Hepatocyte (in vitro differentiated cells): ENCODE data around the gene ADAMTSL3. TPM values are rescaled to one million over a fixed set of nuclear protein-coding genes. Genes with fewer than 3 reads are reported as not detected.
"Not testable (repeated sequence)": the region's sequence is repeated elsewhere in the genome, so short reads cannot be mapped to it uniquely, and the experiment has no call there.

ENCODE experiments used
- DNase-seq: peaks from one replicate; pipeline ENCODE4 v3.0.0-alpha.2; 2016; ENCODE audit warnings: low spot score
- H2AFZ ChIP-seq: fragments of 200-600 bp; sonication (generic); 2 replicates; pipeline ENCODE4 v1.6.0; 2016; ENCODE audit warnings: antibody characterized with exemption, mild to moderate bottlenecking
- H3K27ac ChIP-seq: fragments of 200-600 bp; sonication (generic); 2 replicates; pipeline ENCODE4 v1.5.1; 2016; ENCODE audit warnings: mild to moderate bottlenecking
- H3K27me3 ChIP-seq: fragments of 200-600 bp; sonication (generic); 2 replicates; pipeline ENCODE4 v1.6.1; 2016
- H3K36me3 ChIP-seq: fragments of 200-600 bp; sonication (generic); replicated peaks from 2 replicates; pipeline ENCODE4 v1.5.1; 2016; ENCODE audit warnings: low read depth; ENCODE audit not compliant: insufficient read depth
- H3K4me1 ChIP-seq: fragments of 200-600 bp; sonication (generic); 2 replicates; pipeline ENCODE4 v1.5.1; 2016; ENCODE audit warnings: mild to moderate bottlenecking, moderate library complexity; ENCODE audit not compliant: insufficient read depth
- H3K4me2 ChIP-seq: fragments of 200-600 bp; sonication (generic); 2 replicates; pipeline ENCODE4 v1.6.0; 2016
- H3K4me3 ChIP-seq: fragments of 200-600 bp; sonication (generic); 2 replicates; pipeline ENCODE4 v1.5.1; 2016; ENCODE audit warnings: mild to moderate bottlenecking
- H3K79me2 ChIP-seq: fragments of 200-600 bp; sonication (generic); 2 replicates; pipeline ENCODE4 v1.6.0; 2017; ENCODE audit warnings: mild to moderate bottlenecking
- H3K9me2 ChIP-seq: fragments of 200-600 bp; sonication (generic); replicated peaks from 2 replicates; pipeline ENCODE4 v1.6.0; 2017; ENCODE audit warnings: mild to moderate bottlenecking; ENCODE audit not compliant: insufficient read depth
- H3K9me3 ChIP-seq: fragments of 200-600 bp; sonication (generic); 2 replicates; pipeline ENCODE4 v1.5.1; 2016; ENCODE audit warnings: low read depth, mild to moderate bottlenecking
- H4K20me1 ChIP-seq: fragments of 200-600 bp; sonication (generic); 2 replicates; pipeline ENCODE4 v1.6.0; 2016; ENCODE audit warnings: mild to moderate bottlenecking; ENCODE audit not compliant: insufficient read depth, poor library complexity, severe bottlenecking
- CTCF ChIP-seq: fragments of 200-600 bp; sonication (generic); IDR thresholded peaks from 2 replicates; pipeline ENCODE4 v1.5.1; 2016; ENCODE audit warnings: antibody characterized with exemption, mild to moderate bottlenecking; ENCODE audit not compliant: poor library complexity
- EZH2 ChIP-seq: fragments of 200-600 bp; sonication (generic); IDR thresholded peaks from 2 replicates; pipeline ENCODE4 v1.6.1; 2016; ENCODE audit warnings: antibody characterized with exemption, mild to moderate bottlenecking, borderline replicate concordance
- EZH2phosphoT487 ChIP-seq: fragments of 200-600 bp; sonication (generic); IDR thresholded peaks from one replicate; pipeline ENCODE4 v1.6.1; 2018; ENCODE audit warnings: antibody characterized with exemption, mild to moderate bottlenecking, low read depth, moderate library complexity; ENCODE audit not compliant: unreplicated experiment, severe bottlenecking
- WGBS: methylation state at CpG from one replicate; pipeline ENCODE4 v1.1.6; 2016; ENCODE audit warnings: low lambda C conversion rate; ENCODE audit errors: missing lambda C conversion rate; 5-methylcytosine and 5-hydroxymethylcytosine counted together
- polyA plus RNA-seq: library from polyadenylated mRNA; unstranded; fragments of >200 nt; fragmentation: Nextera tagmentation; extraction: Ambion mirVana; gene quantifications from 2 replicates; pipeline ENCODE4 v1.2.1, GENCODE V29; 2016
- total RNA-seq: library from RNA; depleted of rRNA; stranded (reverse); fragments of >200 nt; gene quantifications from 2 replicates; pipeline ENCODE4 v1.2.3, GENCODE V29; 2014

Gene ADAMTSL3
- total and polyA plus RNA-seq, 2 experiments from 2014 or later: 5.0 to 5.2 TPM

GRCh38 chr15:83699028-83699427, 45.1 kb downstream of the ADAMTSL3 start:
- H3K27me3 ChIP-seq: no peaks in the 10 kb centered on the region
- no peaks in the 10 kb centered on the region for H3K9me2 ChIP-seq
- no peak for TF ChIP-seq EZH2
- TF ChIP-seq CTCF: no peak
- no peak for TF ChIP-seq EZH2phosphoT487
- no peak overlapping the region for H3K4me3 ChIP-seq
- no peaks in the 10 kb centered on the region for H3K36me3 ChIP-seq
- H3K9me3 ChIP-seq: no peaks in the 10 kb centered on the region
- no peak overlapping the region for H3K4me2 ChIP-seq
- peaks cover 10% of the 10 kb centered on the region for H3K4me1 ChIP-seq
- 46% methylated on average over 2 of the region's 2 CpGs for WGBS
- no peaks in the 10 kb centered on the region for H3K79me2 ChIP-seq
- no peak for DNase-seq
- H2AFZ ChIP-seq: no peak overlapping the region
- no peaks in the 10 kb centered on the region for H4K20me1 ChIP-seq
- H3K27ac ChIP-seq: no peak overlapping the region

- no peak overlapping the region for H2AFZ ChIP-seq
- H3K4me2 ChIP-seq: no peak overlapping the region
- no peak for DNase-seq
- peaks cover 7% of the 10 kb centered on the region for H3K4me1 ChIP-seq
- no peaks in the 10 kb centered on the region for H3K9me2 ChIP-seq
- no peaks in the 10 kb centered on the region for H4K20me1 ChIP-seq
- TF ChIP-seq EZH2: no peak
- TF ChIP-seq EZH2phosphoT487: no peak
- no peak for TF ChIP-seq CTCF
- H3K9me3 ChIP-seq: no peaks in the 10 kb centered on the region
- no peaks in the 10 kb centered on the region for H3K36me3 ChIP-seq
- WGBS: 97% methylated on average over 3 of the region's 3 CpGs
- H3K4me3 ChIP-seq: no peak overlapping the region
- H3K79me2 ChIP-seq: no peaks in the 10 kb centered on the region
- no peaks in the 10 kb centered on the region for H3K27me3 ChIP-seq
- H3K27ac ChIP-seq: no peak overlapping the region
Measured at GRCh38 chr15:83700082-83700481, 46.2 kb downstream of the ADAMTSL3 start.

- not testable (repeated sequence) for H3K4me2 ChIP-seq, H4K20me1 ChIP-seq, H3K4me3 ChIP-seq, H3K27ac ChIP-seq, H3K36me3 ChIP-seq, H3K79me2 ChIP-seq, H2AFZ ChIP-seq, H3K27me3 ChIP-seq, H3K4me1 ChIP-seq, DNase-seq, H3K9me3 ChIP-seq, H3K9me2 ChIP-seq
- 100% methylated on average over 2 of the region's 2 CpGs for WGBS
Measured at GRCh38 chr15:83702314-83702713, 48.4 kb downstream of the ADAMTSL3 start.

GRCh38 chr15:83708328-83708727, 54.4 kb downstream of the ADAMTSL3 start:
- no peak overlapping the region for H3K4me3 ChIP-seq
- H3K9me2 ChIP-seq: no peaks in the 10 kb centered on the region
- no peaks in the 10 kb centered on the region for H3K27me3 ChIP-seq
- no peak overlapping the region for H2AFZ ChIP-seq
- H3K4me1 ChIP-seq: no peaks in the 10 kb centered on the region
- DNase-seq: no peak
- 92% methylated on average over 6 of the region's 6 CpGs for WGBS
- H3K79me2 ChIP-seq: no peaks in the 10 kb centered on the region
- no peak overlapping the region for H3K4me2 ChIP-seq
- H3K27ac ChIP-seq: no peak overlapping the region
- H3K36me3 ChIP-seq: no peaks in the 10 kb centered on the region
- no peak for TF ChIP-seq EZH2phosphoT487
- TF ChIP-seq CTCF: no peak
- H4K20me1 ChIP-seq: no peaks in the 10 kb centered on the region
- no peaks in the 10 kb centered on the region for H3K9me3 ChIP-seq
